ENCODE measurements around the gene SBK3. TPM values are rescaled to one million over a fixed set of nuclear protein-coding genes. Genes with fewer than 3 reads are reported as not detected.
"Not testable (repeated sequence)": the region's sequence is repeated elsewhere in the genome, so short reads cannot be mapped to it uniquely, and the experiment has no call there.

Gene SBK3
- total RNA-seq, 2 donors from 2014 or later = 0.48 to 1.4 TPM

DNA sequence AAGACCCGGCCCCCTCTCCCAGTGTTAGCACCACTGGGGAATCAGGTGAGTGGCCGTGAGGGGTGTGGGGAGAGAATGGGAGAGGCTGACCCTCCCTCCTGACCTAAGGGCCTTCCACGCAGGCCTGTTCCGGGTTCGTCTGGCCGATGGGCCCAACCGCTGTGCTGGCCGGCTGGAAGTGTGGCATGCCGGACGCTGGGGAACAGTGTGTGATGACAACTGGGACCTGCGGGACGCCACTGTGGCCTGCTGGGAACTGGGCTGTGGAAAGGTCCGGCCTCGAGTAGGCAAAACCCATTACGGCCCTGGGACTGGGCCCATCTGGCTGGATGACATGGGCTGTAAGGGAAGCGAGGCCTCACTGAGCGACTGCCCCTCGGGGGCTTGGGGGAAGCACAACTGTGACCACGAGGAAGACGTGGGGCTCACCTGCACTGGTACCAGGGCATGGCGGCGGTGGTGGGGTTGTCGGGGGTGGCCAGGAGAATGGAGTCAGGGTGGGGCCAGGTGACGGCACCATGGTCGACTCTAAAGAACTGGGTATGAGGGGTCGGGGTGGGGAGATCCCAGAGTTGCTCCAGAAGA, 44.9 kb downstream of the SBK3 start:
- H3K4me3 Mint-ChIP-seq = no peak overlapping the region
- Histone ChIP-seq H3K9me3 (ENCODE audit: control insufficient read depth, low read length) (peaks cover 5% of the 10 kb centered on the region), H3K4me3 (ENCODE audit: low read length) (no peak overlapping the region), H3K4me1 (ENCODE audit: control insufficient read depth, insufficient read depth, low read length) (no peaks in the 10 kb centered on the region), H3K9ac (ENCODE audit: extremely low read depth, low read length, poor library complexity, severe bottlenecking) (no peak overlapping the region), H3K36me3 (ENCODE audit: control insufficient read depth, insufficient read depth, low read length) (no peaks in the 10 kb centered on the region), H3K27ac (ENCODE audit: low read depth, low read length) (no peak overlapping the region), H3K27me3 (ENCODE audit: control insufficient read depth, insufficient read depth, low read length, poor library complexity, severe bottlenecking) (peaks cover 19% of the 10 kb centered on the region)
- no peaks in the 10 kb centered on the region for H3K4me1 Mint-ChIP-seq
- no peak for TF ChIP-seq CTCF (conservative IDR thresholded peaks at IDR 0.05)
- no peak for DNase-seq
- 96 to 98% methylated on average over 19 to 25 of the region's 26 CpGs for WGBS, 2 experiments (ENCODE audit: insufficient coverage in 1 of 2, insufficient read length in 1 of 2)
- peaks cover 13% of the 10 kb centered on the region for H3K9me3 Mint-ChIP-seq
- peaks cover 68% of the 10 kb centered on the region for H3K27me3 Mint-ChIP-seq (ENCODE audit: insufficient read depth)
- H3K27ac Mint-ChIP-seq = no peak overlapping the region
- no peaks in the 10 kb centered on the region for H3K36me3 Mint-ChIP-seq (ENCODE audit: low read depth)

GRCh38 chr19:55498246-55498840, 47.0 kb downstream of the SBK3 start:
- Histone ChIP-seq H3K27ac (ENCODE audit: low read depth, low read length) (no peak overlapping the region), H3K4me3 (ENCODE audit: low read length) (no peak overlapping the region), H3K27me3 (ENCODE audit: control insufficient read depth, insufficient read depth, low read length, poor library complexity, severe bottlenecking) (peaks cover 11% of the 10 kb centered on the region), H3K4me1 (ENCODE audit: control insufficient read depth, insufficient read depth, low read length) (no peaks in the 10 kb centered on the region), H3K9ac (ENCODE audit: extremely low read depth, low read length, poor library complexity, severe bottlenecking) (no peak overlapping the region), H3K9me3 (ENCODE audit: control insufficient read depth, low read length) (no peaks in the 10 kb centered on the region), H3K36me3 (ENCODE audit: control insufficient read depth, insufficient read depth, low read length) (no peaks in the 10 kb centered on the region)
- Mint-ChIP-seq H3K4me1 (no peaks in the 10 kb centered on the region), H3K36me3 (ENCODE audit: low read depth) (no peaks in the 10 kb centered on the region), H3K4me3 (no peak overlapping the region), H3K9me3 (peaks cover 7% of the 10 kb centered on the region), H3K27ac (no peak overlapping the region), H3K27me3 (ENCODE audit: insufficient read depth) (peaks cover 50% of the 10 kb centered on the region)
- WGBS, 2 experiments (ENCODE audit: insufficient coverage in 1 of 2, insufficient read length in 1 of 2) = 78 to 85% methylated on average over 1 to 2 of the region's 2 CpGs
- no peak for DNase-seq
- TF ChIP-seq CTCF (conservative IDR thresholded peaks at IDR 0.05) = no peak

DNA sequence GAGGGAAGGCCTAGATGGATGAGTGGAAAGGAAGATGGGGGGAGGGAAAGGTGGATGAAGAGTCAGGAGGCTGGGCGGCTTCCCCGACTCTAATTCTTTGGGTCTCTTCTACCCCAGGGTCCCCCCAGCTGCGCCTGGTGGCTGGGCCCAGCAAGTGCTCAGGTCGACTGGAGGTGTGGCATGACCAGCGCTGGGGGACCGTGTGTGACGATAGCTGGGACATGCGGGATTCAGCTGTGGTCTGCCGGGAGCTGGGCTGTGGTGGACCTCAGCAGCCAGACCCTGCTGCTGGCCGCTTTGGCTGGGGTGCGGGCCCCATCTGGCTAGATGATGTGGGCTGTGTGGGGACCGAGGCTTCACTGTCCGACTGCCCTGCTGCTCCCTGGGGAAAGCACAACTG, 47.6 kb downstream of the SBK3 start:
- peaks cover 6% of the 10 kb centered on the region for H3K27me3 ChIP-seq (ENCODE audit: control insufficient read depth, insufficient read depth, low read length, poor library complexity, severe bottlenecking)
- Mint-ChIP-seq H3K4me1 (no peaks in the 10 kb centered on the region), H3K36me3 (ENCODE audit: low read depth) (no peaks in the 10 kb centered on the region), H3K27ac (no peak overlapping the region), H3K27me3 (ENCODE audit: insufficient read depth) (peaks cover 44% of the 10 kb centered on the region), H3K9me3 (peaks cover 4% of the 10 kb centered on the region), H3K4me3 (no peak overlapping the region)
- H3K4me3 ChIP-seq (ENCODE audit: low read length) = no peak overlapping the region
- 88 to 90% methylated on average over 11 to 13 of the region's 13 CpGs for WGBS, 2 experiments (ENCODE audit: insufficient coverage in 1 of 2, insufficient read length in 1 of 2)
- no peak overlapping the region for H3K27ac ChIP-seq (ENCODE audit: low read depth, low read length)
- H3K9ac ChIP-seq (ENCODE audit: extremely low read depth, low read length, poor library complexity, severe bottlenecking) = no peak overlapping the region
- DNase-seq = no peak
- TF ChIP-seq CTCF (conservative IDR thresholded peaks at IDR 0.05) = no peak
- no peaks in the 10 kb centered on the region for H3K9me3 ChIP-seq (ENCODE audit: control insufficient read depth, low read length)
- no peaks in the 10 kb centered on the region for H3K36me3 ChIP-seq (ENCODE audit: control insufficient read depth, insufficient read depth, low read length)
- no peaks in the 10 kb centered on the region for H3K4me1 ChIP-seq (ENCODE audit: control insufficient read depth, insufficient read depth, low read length)

DNA sequence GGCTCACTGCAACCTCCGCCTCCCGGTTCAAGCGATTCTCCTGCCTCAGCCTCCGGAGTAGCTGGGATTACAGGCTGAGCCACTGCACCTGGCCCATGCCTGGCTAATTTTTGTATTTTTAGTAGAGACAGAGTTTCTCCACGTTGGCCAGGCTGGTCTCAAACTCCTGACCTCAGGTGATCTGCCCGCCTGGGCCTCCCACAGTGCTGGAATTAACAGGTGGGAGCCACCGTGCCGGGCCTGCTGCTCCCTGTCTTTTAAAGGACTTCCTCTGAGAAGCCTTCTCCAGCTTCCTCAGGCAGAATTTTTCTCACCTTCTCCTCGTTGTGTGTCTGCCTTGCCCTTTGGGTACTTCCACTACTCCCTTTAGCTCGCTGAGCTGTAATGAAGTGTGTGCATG, 48.5 kb downstream of the SBK3 start:
- 70 to 79% methylated on average over 7 to 10 of the region's 10 CpGs for WGBS, 2 experiments (ENCODE audit: insufficient coverage in 1 of 2, insufficient read length in 1 of 2)
- not testable (repeated sequence) for H3K9me3 Mint-ChIP-seq; H3K4me3 Mint-ChIP-seq; H3K9ac ChIP-seq (ENCODE audit: extremely low read depth, low read length, poor library complexity, severe bottlenecking); DNase-seq; H3K27me3 ChIP-seq (ENCODE audit: control insufficient read depth, insufficient read depth, low read length, poor library complexity, severe bottlenecking); H3K27ac ChIP-seq (ENCODE audit: low read depth, low read length); H3K4me1 Mint-ChIP-seq; H3K36me3 ChIP-seq (ENCODE audit: control insufficient read depth, insufficient read depth, low read length); H3K4me1 ChIP-seq (ENCODE audit: control insufficient read depth, insufficient read depth, low read length); H3K9me3 ChIP-seq (ENCODE audit: control insufficient read depth, low read length); H3K27ac Mint-ChIP-seq; H3K36me3 Mint-ChIP-seq (ENCODE audit: low read depth); H3K4me3 ChIP-seq (ENCODE audit: low read length)
- H3K27me3 Mint-ChIP-seq (ENCODE audit: insufficient read depth) = peaks cover 39% of the 10 kb centered on the region
